HG03439 (cell line): ENCODE results near the gene SLC25A17.
"Not testable (repeated sequence)": the region's sequence is repeated elsewhere in the genome, so short reads cannot be mapped to it uniquely, and the experiment has no call there.

Experiments used
- ATAC-seq: cut with Tn5 transposase; IDR thresholded peaks from one replicate; pipeline ENCODE4 v1.9.1; 2021; ENCODE audit warnings: mild to moderate bottlenecking, moderate library complexity; ENCODE audit not compliant: unreplicated experiment

Gene SLC25A17

DNA sequence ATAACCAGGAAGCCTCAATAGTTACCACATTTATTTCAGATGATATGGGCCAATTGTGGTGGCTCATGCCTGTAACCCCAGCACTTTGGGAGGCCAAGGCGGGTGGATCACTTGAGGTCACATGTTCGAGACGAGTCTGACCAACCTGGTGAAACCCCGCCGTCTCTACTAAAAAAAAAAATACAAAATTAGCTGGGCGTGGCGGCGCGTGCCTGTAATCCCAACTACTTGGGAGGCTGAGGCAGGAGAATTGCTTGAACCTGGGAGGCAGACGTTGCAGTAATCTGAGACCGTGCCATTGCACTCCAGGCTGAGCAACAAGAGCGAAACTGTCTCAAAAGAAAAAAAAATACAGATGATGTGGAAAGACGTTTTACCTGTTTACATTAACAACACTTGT, 60.3 kb downstream of the SLC25A17 start:
- ATAC-seq: not testable (repeated sequence)

DNA sequence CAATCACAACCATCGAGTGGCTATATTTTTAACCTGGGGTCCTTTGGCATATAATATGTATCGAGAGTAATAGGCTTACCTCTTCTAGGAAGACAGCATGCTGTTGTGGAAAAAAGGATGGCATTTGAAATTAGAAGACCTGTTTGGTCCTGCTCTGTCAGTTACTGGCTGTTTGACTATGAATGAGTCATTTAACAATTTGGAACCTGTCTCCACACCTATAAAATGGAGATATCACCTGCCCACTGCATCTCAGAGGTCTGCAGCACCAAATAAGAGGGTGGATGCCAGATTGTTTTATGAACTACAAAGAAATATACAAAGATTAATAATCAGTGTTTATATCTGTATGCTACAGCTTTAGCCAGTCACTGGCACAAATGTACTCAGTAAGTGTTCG, 60.8 kb downstream of the SLC25A17 start:
- ATAC-seq: no peak

DNA sequence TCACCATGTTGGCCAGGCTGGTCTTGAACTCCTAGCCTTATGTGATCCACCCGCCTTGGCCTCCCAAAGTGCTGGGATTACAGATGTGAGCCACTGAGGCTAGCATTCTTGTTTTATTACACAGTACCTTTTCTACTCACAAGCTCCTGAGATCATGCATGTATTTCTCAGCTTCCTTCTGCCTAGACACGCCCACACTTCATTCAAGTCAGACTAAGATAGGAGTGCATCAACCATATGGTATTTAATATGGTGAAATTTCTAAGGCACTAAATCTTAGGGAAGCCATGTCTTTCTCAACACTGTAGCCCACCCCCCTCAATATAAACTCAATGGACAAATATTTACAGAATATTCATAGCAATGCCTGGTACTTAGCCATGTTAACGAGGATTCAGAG, 62.1 kb downstream of the SLC25A17 start:
- ATAC-seq: no peak

DNA sequence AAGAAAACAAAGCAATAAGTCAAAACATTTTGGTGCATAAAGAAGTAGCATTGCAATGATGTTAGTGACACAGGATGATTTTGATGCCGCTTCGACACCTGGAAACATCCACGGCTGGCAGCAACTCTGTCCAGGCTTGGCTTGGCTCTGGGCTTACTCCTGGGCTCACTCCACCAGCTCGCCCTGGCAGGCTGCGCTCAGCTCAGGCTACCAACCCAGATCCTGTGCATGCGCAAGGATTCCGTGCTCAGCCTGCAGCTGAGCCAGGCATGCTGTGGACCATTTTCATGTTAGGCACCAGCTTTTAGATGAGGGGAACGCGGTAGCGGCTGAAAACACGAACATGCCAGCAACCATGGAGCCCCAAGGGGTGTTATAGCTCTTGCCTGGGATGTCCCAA, 66.0 kb downstream of the SLC25A17 start:
- no peak for ATAC-seq

DNA sequence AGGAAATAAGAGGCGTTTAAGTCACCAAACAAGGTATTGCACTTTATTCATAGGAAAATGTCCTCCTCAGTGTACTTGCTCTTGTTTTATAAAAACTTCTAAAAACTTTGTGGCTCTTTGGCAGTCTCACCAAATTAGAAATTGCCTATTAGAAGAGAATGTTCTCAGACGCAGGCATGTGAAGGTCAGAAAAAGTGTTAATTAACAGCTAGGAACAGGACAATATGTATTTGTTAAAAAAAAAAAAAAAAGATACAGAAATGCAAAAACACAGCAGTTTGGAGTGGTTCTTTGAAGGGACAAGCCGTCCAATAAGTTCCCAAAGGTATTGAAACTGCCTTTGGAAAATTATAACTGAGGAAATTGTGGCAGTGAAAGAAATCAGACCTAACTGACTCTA, 67.9 kb downstream of the SLC25A17 start:
- ATAC-seq: no peak

DNA sequence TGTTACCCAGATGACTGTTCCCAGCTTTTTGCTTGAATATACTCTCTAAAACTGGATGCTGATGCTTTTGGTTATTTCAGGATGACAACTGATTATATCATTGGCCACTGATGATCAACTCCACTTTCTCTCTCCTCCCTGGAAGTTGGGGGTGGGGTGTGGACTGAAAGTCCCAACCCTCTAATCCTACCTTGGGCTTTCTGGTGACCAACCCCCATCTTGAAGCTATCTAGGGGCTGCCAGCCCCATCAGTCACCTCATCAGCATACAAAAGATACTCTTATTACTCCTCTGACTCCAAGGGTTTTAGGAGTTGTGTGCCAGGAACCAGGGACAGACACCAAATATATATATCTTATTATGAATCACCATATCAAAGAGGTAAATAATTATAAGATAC, 69.3 kb downstream of the SLC25A17 start:
- no peak for ATAC-seq

DNA sequence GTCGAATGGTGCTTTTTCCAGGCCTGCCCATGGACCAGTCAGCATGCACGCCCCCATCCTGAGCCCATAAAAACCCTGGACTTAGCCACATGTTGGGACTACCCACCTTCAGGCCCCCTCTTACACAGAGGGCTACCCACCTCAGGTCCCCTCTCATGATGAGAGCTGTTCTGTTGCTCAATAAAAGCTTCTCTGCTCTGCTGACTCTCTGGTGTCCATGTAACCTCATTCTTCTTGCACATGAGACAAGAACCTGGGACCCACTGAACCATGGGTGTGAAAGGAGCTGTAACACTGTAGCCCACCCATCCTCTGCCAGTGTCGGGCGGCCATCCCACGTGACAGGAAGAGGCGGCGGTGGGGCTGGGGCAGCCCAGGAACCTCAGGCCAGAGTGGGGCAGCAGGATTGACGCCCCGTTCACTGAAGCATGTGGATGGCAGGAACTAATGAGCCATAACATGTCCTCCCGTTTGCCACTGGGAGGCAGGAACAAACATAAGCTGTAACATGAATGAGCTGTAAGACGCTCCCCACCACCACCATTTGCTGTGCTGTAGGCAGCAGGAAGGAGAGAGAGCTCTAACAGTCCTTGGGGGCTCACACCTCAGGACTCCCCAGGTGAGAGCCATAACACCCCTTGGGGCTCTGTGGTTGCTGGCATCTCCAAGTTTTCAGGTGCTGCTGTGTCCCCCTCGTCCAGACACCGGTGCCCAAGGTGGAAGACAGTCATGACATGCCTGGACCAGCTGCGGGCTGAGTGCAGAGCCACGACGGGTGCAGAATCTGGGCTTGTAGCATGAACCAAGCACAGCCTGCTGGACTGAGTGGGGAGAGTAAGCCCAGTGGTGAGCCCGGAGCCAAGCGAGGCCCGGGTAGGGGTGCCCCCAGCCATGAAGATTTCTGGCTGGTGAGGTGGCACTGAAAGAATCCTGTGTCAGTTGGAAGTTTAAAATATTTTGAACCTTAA, 70.5 kb downstream of the SLC25A17 start:
- ATAC-seq: no peak

DNA sequence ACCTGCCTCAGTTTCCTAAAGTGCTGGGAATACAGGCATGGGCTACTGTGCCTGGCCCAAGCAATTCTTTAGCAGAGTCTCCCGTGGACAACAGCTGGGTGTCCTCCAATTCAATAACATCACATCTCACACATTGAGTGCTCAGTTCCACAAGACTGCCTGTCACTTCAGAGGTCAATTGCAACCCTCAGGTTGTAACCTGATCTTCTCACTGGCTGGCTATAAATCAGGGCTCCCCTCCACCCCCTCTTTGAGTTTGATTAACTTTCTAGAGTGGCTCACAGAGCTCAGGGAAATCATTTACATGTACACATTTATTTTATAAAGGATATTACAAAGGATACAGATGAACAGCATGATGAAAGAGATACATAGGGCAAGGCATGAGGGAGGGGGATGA, 71.8 kb downstream of the SLC25A17 start:
- ATAC-seq: no peak

DNA sequence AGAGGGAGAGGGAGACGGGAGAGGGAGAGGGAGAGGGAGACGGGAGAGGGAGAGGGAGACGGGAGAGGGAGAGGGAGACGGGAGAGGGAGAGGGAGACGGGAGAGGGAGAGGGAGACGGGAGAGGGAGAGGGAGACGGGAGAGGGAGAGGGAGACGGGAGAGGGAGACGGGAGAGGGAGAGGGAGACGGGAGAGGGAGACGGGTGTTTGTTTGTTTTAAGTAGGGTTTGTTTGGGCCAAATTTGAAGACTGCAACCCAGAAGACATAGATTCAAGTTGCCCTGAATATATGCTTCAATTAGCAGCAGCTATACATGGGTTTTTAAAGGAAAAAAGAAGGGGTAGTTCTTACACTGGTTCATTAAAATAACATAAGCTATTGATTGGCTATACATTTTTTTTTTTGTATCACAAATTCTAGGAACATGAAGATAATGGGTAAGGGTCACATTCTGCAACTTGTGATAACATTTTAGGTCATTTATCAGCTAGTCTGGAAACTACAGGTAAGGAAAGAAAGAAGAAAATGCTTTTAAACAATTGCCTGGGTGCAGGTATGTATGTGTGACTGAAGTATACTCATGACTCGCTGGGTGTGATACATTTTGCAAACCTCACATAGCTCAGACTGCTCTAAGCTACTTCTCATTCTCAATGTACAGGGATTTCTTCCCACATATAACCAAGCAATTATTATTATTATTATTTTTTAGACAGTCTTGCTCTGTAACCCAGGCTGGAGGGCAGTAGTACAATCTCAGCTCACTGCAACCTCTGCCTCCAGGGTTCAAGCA, 72.5 kb downstream of the SLC25A17 start:
- ATAC-seq: no peak

DNA sequence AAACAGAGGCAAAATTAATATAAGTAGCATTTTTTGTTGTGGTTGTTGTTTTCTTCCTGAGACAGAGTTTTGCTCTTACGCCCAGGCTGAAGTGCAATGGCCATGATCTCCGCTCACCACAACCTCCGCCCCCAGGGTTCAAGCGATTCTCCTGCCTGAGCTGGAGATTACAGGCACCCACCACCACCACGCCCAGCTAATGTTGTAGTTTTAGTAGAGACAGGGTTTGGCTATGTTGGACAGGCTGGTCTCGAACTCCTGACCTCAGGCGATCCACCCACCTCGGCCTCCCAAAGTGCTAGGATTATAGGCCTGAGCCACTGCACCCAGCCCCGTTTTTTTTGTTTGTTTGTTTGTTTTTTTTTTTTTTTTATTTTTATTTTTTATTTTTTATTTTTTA, 75.4 kb downstream of the SLC25A17 start:
- ATAC-seq: no peak

DNA sequence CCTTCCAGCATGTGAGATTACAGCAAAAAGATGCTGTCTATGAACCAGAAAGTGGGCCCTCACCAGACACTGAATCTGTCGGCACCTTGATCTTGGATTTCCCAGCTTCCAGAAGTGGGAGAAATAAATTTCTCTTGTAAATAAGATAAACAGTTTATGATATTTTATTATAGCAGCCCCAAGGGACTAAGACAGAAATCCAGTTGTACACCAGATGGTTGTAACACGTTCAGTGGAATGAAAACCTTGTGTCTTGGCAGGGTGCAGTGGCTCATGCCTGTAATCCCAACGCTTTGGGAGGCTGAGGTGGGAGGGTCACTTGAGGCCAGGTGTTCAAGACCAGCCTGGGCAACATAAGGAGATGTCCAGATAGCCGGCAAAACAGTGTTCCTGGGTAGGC, 78.0 kb downstream of the SLC25A17 start:
- no peak for ATAC-seq

DNA sequence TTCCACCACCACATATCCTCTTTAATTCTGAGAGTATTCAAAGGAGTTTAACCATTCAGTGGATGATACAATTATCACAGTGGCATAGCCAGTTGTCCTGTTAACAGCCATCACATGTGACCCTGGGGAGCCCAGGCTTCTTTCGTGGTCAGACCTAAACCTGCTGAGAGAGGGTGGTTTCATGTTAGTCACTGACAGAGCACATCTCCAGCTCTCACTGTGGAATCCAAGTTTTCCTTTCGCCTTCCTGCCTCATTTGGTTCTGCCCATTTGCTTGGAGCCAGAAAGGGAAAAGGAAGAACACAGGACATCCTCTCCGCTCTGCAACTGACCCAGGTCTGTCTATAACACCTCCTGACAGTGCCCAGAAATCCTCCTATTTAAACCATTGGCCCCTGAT, 79.4 kb downstream of the SLC25A17 start:
- ATAC-seq: no peak

DNA sequence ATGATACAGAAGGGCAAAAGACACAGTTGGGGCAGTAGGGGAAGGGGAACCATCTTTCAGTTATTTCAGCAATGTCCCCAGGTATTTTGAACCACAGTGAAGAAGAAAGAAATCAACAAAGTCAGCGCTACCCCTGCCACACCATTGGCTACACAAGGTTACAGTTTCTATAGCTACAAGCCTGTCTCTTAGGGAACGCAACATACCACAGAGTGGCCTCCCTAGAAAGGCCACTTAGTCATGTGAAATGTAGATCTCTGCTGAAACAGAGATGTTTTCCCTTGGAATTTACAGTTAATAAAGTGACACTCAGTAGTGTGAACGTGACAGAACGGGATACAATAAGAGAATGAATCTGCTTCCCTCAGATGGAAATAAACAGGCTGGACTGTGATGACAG, 85.2 kb downstream of the SLC25A17 start:
- no peak for ATAC-seq

DNA sequence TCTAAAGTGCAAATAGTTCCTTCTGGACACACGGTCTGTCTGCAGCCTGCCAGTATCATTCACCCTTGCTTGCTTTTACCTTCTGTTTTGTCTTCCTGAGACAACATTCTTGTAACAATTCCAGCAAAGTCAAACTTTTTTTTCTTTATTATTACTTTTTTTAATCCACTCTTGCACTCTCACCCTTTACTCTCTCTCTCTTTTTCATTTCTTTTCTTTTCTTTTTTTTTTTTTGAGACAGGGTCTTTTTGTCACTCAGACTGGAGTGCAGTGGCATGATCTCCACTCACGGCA, 86.2 kb downstream of the SLC25A17 start:
- no peak for ATAC-seq

DNA sequence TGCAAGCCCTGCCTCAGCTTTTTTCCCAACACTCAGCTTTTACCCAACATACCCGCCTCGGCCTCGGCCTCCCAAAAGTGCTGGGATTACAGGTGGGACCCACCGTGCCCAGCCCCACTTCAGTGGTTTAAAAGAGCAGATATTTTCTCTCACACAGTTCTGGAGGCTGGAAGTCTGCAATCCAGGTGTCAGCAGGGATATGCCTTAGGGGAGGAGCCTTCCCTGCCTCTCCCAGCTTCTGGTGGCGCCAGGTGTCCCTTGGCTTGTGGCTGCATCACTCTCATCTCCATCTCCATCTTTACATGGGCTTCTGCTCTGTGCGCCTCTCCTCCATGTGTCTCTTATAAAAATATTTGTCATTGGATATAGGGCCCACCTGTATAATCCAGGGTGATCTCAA, 89.9 kb downstream of the SLC25A17 start:
- ATAC-seq: no peak

DNA sequence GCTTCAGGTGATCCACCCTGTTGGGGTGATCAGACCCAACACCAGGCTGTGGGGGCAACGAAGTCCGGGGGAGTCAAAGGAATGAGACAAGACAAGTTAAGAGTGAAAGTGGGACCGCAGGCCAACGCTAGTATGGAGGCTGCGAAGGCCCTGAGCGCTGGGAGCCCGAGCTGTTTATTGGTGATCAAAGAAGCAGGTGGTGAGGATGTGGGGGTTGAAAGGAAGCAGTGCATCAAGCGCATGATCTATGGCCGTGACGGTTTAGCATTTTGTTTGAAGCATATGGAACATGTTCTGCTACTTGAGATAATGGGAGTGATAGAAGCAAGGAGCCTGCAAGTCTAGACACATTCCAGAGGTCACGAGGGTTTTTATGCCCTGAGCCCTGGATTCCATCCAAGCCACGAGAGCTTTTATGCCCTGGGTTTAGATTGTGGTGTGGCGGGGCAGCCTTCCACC, 90.4 kb downstream of the SLC25A17 start:
- no peak for ATAC-seq

DNA sequence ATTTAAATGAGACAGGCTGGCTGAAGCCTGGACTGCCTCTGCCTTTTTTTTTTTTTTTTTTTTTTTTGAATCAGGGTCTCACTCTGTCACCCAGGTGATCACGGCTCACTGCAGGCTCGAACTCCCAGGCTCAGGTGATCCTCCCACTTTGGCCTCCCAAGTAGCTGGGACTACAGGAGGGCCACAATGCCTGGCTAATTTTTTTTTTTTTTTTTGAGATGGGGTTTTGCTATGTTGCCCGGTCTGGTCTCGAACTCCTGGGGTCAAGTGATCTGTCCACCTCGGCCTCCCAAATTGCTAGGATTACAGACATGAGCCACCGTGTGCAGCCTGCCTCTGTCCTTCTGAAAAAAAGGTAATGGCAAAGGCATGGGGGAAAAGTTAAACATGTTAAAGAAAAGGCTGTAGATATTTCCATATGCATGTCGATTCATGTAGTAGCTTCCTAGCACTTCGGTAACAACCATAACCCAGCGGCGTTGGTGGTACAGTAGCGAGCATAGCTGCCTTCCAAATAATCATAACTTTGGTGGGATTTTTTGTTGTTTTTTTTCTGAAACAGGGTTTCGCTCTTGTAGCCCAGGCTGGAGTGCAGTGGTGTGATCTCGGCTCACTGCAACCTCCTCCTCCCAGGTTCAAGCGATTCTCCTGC, 91.1 kb downstream of the SLC25A17 start:
- ATAC-seq: no peak

DNA sequence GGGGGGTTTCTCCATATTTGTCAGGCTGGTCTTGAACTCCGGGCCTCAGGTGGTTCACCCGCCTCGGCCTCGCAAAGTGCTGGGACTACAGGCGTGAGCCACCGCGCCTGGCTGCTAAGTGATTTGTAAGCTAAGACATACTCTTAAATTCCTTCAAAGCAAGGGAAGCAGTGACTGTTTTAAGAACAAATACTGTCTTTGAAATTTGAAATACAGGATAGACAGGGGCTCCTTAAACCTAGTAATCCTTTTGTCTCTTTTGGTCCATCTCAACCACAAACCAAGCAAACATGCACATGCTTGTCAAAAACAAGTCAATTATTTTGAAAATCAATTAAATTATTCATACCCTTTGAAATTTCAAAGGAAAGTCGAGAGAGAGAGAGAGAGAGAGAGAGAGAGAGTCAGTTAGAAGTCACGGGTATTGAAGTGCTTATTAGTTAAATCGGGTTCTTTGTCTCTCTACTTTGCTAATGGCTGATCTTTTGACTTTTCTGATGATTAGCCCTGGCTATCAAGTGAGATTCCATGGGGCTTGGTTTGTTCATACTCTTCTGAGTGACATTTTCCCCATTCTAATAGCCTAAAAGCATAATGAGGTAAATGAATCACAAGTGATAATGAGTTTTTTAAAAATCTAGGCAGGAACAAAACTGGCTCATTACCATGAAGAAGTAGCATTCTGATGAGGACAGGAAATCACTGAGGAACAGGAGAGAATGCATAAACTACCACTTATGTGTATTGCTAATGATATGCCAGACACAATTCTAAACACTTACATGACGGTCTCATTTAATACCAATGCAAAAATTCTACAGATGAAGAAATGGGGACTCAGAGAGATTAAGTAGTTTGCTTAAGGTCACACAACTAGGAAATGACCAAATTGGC, 91.8 kb downstream of the SLC25A17 start:
- no peak for ATAC-seq

DNA sequence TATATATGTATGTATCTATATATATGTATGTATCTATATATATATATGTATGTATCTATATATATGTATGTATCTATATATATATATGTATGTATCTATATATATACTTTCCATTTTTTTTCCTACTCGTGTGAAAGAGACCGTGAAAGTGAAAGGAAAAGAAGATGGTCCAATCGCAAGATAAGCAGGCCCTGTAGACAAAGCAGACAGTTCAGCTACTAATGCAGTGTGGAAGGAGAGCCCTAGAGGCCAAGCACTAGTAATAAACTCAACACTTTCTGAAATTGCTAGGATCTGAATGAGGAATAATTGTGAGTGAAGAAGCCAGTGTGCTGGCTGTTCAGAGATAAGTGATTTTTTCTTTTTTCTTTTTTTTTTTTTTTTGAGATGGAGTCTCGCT, 92.6 kb downstream of the SLC25A17 start:
- ATAC-seq: no peak

DNA sequence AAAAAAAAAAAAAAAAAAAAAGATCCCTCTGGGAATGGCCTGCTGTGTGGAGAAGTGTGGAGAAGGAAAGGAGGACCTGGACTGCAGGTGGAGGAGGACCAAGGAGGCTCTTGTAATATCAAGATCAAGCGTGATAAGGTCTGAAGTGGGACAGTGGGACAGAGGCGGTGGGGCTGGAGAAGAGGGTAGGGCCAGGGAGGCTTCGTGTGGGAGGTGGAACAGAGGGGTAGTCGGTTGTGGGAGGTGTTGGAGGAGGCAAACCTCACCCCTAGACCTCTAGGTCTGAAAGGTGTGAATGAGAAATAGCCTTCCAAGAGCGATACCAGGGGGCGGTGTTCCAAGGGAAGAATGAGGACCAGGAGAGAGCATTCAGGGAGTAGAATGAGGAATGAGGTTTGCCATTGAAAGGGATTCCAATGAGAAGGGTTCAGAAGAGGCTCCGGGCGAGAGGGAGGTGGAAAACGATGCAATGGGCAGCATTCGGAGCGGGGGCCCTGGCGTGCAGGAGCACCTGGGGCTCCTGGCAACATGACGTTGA, 95.7 kb downstream of the SLC25A17 start:
- no peak for ATAC-seq
